Left ventricle myocardium inferior (tissue), 1 donor: ENCODE data around the gene GPR153. TPM values are rescaled to one million over a fixed set of nuclear protein-coding genes. Genes with fewer than 3 reads are reported as not detected.

Experiments
- DNase-seq: peaks from one replicate; pipeline ENCODE4 v3.0.0-alpha.2; 2020
- H3K27ac ChIP-seq: fragments of 200-600 bp; replicated peaks from 2 replicates; pipeline ENCODE4 v1.8.0; 2021
- H3K27me3 ChIP-seq: fragments of 200-600 bp; 2 replicates; pipeline ENCODE4 v1.8.0; 2021; ENCODE audit warnings: low read depth
- H3K36me3 ChIP-seq: fragments of 200-600 bp; 2 replicates; pipeline ENCODE4 v1.8.0; 2021
- H3K4me1 ChIP-seq: fragments of 200-600 bp; 2 replicates; pipeline ENCODE4 v1.8.0; 2021
- H3K4me3 ChIP-seq: fragments of 200-600 bp; 2 replicates; pipeline ENCODE4 v1.8.0; 2021; ENCODE audit warnings: mild to moderate bottlenecking, moderate library complexity
- H3K9me3 ChIP-seq: fragments of 200-600 bp; replicated peaks from 2 replicates; pipeline ENCODE4 v1.8.0; 2021
- CTCF ChIP-seq: fragments of 200-600 bp; IDR thresholded peaks from 2 replicates; pipeline ENCODE4 v1.8.0; 2021; ENCODE audit warnings: antibody characterized with exemption, mild to moderate bottlenecking, borderline replicate concordance
- intact Hi-C: fragments of 100-400 bp; cut with micrococcal nuclease; formaldehyde crosslinking; loops from one replicate; pipeline ENCODE4 v1.11.0; 2022
- total RNA-seq: library from RNA; stranded (reverse); fragmentation: NEBNext Ultra II Directional; extraction: Animal tissue kit (Norgen Biotek cat#: 25700); gene quantifications from one replicate; pipeline ENCODE4 v1.2.1, GENCODE V29; 2021
- donor health status: DM: no; HTN: yes; CAD: no; lungs with severe emphysema.

Gene GPR153
- total RNA-seq, 1 donor from 2014 or later: 4.8 TPM

DNA sequence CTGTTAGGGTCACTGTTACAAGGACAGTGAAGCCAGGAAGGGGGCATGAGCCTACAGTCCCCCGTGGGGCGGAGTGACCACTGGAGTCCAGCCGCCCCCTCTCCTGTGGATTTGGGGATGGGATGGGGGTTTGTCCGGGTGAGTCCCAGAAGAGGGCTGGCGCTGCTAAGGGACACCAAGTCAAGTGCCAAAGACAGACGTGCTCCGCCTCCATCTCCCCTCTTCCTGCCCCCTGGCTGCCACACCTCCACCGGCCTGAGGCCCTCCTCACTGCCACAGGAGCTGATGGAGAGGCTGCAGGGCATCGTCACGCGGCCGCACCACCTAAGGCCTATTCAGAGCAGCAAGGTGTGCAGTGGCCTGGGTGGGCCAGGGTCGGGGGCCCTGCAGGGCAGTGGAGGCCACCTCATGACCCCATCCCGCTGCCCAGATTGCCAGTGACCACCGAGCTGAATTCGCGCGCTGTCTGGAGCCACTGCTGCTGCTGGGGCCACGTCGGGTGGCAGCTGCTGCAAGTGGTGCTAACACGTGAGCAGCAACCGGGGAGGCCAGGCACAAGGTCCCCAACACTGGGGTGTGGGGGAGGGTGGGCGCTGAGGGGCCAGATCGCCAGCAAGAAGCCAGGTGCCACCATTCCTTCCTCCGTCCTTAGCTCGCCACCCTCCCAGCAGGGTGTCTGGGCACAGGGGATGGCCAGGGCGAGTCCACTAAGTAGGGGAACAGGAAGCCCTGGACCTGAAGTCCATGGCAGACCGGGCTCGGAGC lies 50.1 kb downstream of the GPR153 start:
- no peak overlapping the region for H3K4me3 ChIP-seq
- TF ChIP-seq CTCF: no peak
- peaks cover 59% of the 10 kb centered on the region for H3K4me1 ChIP-seq
- no peaks in the 10 kb centered on the region for H3K27me3 ChIP-seq
- peaks cover 49% of the 10 kb centered on the region for H3K36me3 ChIP-seq
- intact Hi-C loops: no loop called here
- no peak for DNase-seq
- H3K9me3 ChIP-seq: no peaks in the 10 kb centered on the region
- no peak overlapping the region for H3K27ac ChIP-seq

GRCh38 chr1:6209661-6210580 lies 51.0 kb downstream of the GPR153 start:
- peak overlapping the region; percentile 83 for H3K4me3 ChIP-seq
- intact Hi-C loops: no loop called here

DNA sequence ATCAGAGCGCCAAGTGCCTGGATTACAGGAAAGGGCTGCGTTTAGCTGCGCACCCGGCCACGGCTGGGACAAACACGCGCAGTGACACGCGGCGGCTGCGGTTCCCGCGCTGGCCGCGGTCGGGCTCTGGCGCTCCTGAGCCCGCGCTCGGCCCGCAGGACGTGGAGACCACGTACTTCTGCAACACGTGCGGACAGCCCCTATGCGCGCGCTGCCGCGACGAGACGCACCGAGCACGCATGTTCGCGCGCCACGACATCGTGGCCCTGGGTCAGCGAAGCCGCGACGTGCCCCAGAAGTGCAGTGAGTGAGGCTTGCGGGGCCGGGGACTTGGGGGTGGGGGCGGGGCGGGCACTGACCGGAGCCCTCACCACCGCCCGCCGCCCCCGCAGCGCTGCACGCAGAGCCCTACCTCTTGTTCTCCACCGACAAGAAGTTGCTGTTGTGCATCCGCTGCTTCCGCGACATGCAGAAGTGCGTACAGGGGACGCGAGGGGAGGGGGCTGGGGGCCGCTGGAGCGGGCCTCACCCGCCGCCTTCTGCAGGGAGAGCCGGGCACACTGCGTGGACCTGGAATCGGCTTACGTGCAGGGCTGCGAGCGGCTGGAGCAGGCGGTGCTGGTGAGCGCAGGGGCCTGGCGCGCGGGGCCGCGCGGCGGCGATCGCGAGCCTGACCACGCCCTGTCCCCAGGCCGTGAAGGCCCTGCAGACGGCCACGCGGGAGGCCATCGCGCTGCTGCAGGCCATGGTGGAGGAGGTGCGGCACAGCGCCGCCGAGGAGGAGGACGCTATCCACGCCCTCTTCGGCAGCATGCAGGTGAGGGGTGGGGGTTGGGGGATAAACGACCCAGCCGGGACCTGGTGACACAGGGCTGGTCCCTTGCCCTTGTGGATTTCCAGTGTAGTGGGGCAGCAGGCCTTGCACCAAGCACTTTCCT lies 51.9 kb downstream of the GPR153 start:
- peak; percentile 56 for DNase-seq
- Histone ChIP-seq H3K27ac (peak overlapping the region; percentile 98), H3K27me3 (no peaks in the 10 kb centered on the region), H3K36me3 (peaks cover 34% of the 10 kb centered on the region), H3K9me3 (no peaks in the 10 kb centered on the region), H3K4me1 (peaks cover 76% of the 10 kb centered on the region), H3K4me3 (peak overlapping the region; percentile 83)
- intact Hi-C loops: no loop called here
- peak; percentile 63 for TF ChIP-seq CTCF

More at GRCh38 chr1:6209661-6210580, 51.0 kb downstream of the GPR153 start:
- DNase-seq: no peak
- peaks cover 67% of the 10 kb centered on the region for H3K4me1 ChIP-seq
- no peaks in the 10 kb centered on the region for H3K9me3 ChIP-seq
- H3K36me3 ChIP-seq: peaks cover 43% of the 10 kb centered on the region
- peak overlapping the region; percentile 98 for H3K27ac ChIP-seq
- no peak for TF ChIP-seq CTCF
- H3K27me3 ChIP-seq: no peaks in the 10 kb centered on the region

DNA sequence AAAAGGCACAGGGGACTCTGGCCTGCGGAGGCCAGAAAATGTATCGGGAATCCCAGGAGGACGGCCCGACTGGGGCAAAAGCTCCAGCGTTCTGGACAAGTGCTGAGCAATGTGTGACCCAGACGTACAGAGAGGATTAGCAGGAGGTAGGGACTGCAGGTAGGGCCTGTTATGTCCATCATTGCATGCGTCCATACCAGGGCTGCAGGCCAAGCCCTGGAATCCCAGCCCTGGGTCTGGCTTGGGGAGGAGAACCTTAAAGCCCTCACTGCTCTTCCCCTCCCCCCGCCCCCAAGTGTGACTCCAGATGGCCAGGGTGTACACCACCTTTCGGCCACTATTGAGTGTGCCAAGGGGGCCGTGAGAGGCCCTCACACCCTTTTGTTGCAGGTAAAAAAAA lies 53.0 kb downstream of the GPR153 start:
- no peak for TF ChIP-seq CTCF
- DNase-seq: no peak
- H3K9me3 ChIP-seq: no peaks in the 10 kb centered on the region
- intact Hi-C loops: no loop called here
- no peaks in the 10 kb centered on the region for H3K27me3 ChIP-seq
- peak overlapping the region; percentile 98 for H3K27ac ChIP-seq
- H3K4me3 ChIP-seq: peak overlapping the region; percentile 83
- peaks cover 26% of the 10 kb centered on the region for H3K36me3 ChIP-seq
- H3K4me1 ChIP-seq: peaks cover 76% of the 10 kb centered on the region
